VCaP (cell line): Measurements from ENCODE around the gene EFNB1.

Experiments
- H3K27ac ChIP-seq: fragments of 450-650 bp; 2 replicates; pipeline ENCODE4 v1.5.1; 2017
- CTCF ChIP-seq: fragments of 450-650 bp; conservative IDR thresholded peaks from 2 replicates; pipeline ENCODE4 v1.5.1; 2017; ENCODE audit warnings: mild to moderate bottlenecking, moderate library complexity

EFNB1 gene

GRCh38 chrX:68829582-68830418 is 979 bp downstream of the EFNB1 start:
- H3K27ac ChIP-seq: peak overlapping the region; percentile 55; the same call in 1 of the 2 replicates
- no peak for TF ChIP-seq CTCF

- no peak for TF ChIP-seq CTCF
- H3K27ac ChIP-seq: peak overlapping the region; percentile 55; the same call in 1 of the 2 replicates
Measured at GRCh38 chrX:68830419-68831404, 1.9 kb downstream of the EFNB1 start.

GRCh38 chrX:68831405-68832100 is 2.7 kb downstream of the EFNB1 start:
- no peak overlapping the region for H3K27ac ChIP-seq
- TF ChIP-seq CTCF: no peak

- no peak for TF ChIP-seq CTCF
- no peak overlapping the region for H3K27ac ChIP-seq
Measured at GRCh38 chrX:68832101-68832416, 3.2 kb downstream of the EFNB1 start.

GRCh38 chrX:68832516-68833447 is 4.0 kb downstream of the EFNB1 start:
- no peak overlapping the region for H3K27ac ChIP-seq

GRCh38 chrX:68833448-68833805 is 4.6 kb downstream of the EFNB1 start:
- H3K27ac ChIP-seq: no peak overlapping the region
- no peak for TF ChIP-seq CTCF

More at GRCh38 chrX:68832516-68833447, 4.0 kb downstream of the EFNB1 start:
- TF ChIP-seq CTCF: no peak
